ENCODE results near the gene ELK3.

ELK3 gene

GRCh38 chr12:96193725-96194575 lies at the start of gene ELK3:
Gene ELK3, plus strand, starts transcription at chr12:96194375.
- peak in 1 of 2 donors; percentile 34 for DNase-seq (ENCODE audit: low read depth in 2 of 2)

GRCh38 chr12:96146747-96147146 lies 47.4 kb upstream of the ELK3 start:
- DNase-seq (ENCODE audit: low read depth in 2 of 2), result no peak

- DNase-seq (ENCODE audit: low read depth in 2 of 2), result no peak
Measured at GRCh38 chr12:96150442-96150841, 43.7 kb upstream of the ELK3 start.

GRCh38 chr12:96152164-96152563 lies 42.0 kb upstream of the ELK3 start:
- DNase-seq (ENCODE audit: low read depth in 2 of 2), result no peak

GRCh38 chr12:96153131-96153725 lies 40.9 kb upstream of the ELK3 start:
- no peak for DNase-seq (ENCODE audit: low read depth in 2 of 2)

- no peak for DNase-seq (ENCODE audit: low read depth in 2 of 2)
Measured at GRCh38 chr12:96155181-96155580, 39.0 kb upstream of the ELK3 start.

- no peak for DNase-seq (ENCODE audit: low read depth in 2 of 2)
Measured at GRCh38 chr12:96155781-96156180, 38.4 kb upstream of the ELK3 start.

GRCh38 chr12:96156211-96156610 lies 38.0 kb upstream of the ELK3 start:
- no peak for DNase-seq (ENCODE audit: low read depth in 2 of 2)

- DNase-seq (ENCODE audit: low read depth in 2 of 2), result no peak
Measured at GRCh38 chr12:96157427-96157826, 36.7 kb upstream of the ELK3 start.

GRCh38 chr12:96164951-96165811 lies 29.0 kb upstream of the ELK3 start:
- DNase-seq (ENCODE audit: low read depth in 2 of 2), result no peak

GRCh38 chr12:96166765-96167164 lies 27.4 kb upstream of the ELK3 start:
- no peak for DNase-seq (ENCODE audit: low read depth in 2 of 2)

GRCh38 chr12:96167492-96167891 lies 26.7 kb upstream of the ELK3 start:
- DNase-seq (ENCODE audit: low read depth in 2 of 2), result no peak

GRCh38 chr12:96170328-96170727 lies 23.8 kb upstream of the ELK3 start:
- DNase-seq (ENCODE audit: low read depth in 2 of 2), result no peak

GRCh38 chr12:96170762-96171161 lies 23.4 kb upstream of the ELK3 start:
- DNase-seq (ENCODE audit: low read depth in 2 of 2), result no peak

GRCh38 chr12:96171905-96172304 lies 22.3 kb upstream of the ELK3 start:
- no peak for DNase-seq (ENCODE audit: low read depth in 2 of 2)

GRCh38 chr12:96172981-96173380 lies 21.2 kb upstream of the ELK3 start:
- no peak for DNase-seq (ENCODE audit: low read depth in 2 of 2)

GRCh38 chr12:96176575-96176974 lies 17.6 kb upstream of the ELK3 start:
- DNase-seq (ENCODE audit: low read depth in 2 of 2), result no peak

GRCh38 chr12:96177013-96177412 lies 17.2 kb upstream of the ELK3 start:
- no peak for DNase-seq (ENCODE audit: low read depth in 2 of 2)

- no peak for DNase-seq (ENCODE audit: low read depth in 2 of 2)
Measured at GRCh38 chr12:96183734-96184370, 10.3 kb upstream of the ELK3 start.

GRCh38 chr12:96185914-96186313 lies 8.3 kb upstream of the ELK3 start:
- no peak for DNase-seq (ENCODE audit: low read depth in 2 of 2)

GRCh38 chr12:96186607-96187301 lies 7.4 kb upstream of the ELK3 start:
- DNase-seq (ENCODE audit: low read depth in 2 of 2), result no peak

All from stimulated activated CD8-positive, alpha-beta memory T cell treated with anti-CD3 and anti-CD28 coated beads, Interleukin-2, amount 100 ng/mL, for 1 hour (primary cell).